Measurements from ENCODE around the gene EHBP1.

The EHBP1 gene

DNA sequence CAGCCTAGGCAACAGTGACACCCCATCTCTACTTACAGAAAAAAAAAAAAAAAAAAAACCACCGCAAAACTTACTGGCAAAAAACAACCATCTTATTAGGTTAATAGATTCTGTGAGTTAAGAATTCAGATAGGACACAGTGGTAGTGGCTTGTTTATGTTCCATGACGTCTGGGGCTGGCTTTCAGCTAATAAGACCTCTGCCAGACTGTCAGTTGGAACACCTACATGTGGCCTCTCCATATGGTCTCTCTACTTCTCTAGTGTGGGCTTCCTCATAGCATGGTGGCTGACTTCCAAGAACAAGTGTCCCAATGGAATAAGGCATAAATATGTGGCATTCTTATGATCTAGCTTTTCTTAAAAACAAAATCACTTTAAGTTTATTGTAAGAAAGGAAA, 251.1 kb downstream of the EHBP1 start:
- DNase-seq (ENCODE audit: low read depth in 2 of 2), result no peak

DNA sequence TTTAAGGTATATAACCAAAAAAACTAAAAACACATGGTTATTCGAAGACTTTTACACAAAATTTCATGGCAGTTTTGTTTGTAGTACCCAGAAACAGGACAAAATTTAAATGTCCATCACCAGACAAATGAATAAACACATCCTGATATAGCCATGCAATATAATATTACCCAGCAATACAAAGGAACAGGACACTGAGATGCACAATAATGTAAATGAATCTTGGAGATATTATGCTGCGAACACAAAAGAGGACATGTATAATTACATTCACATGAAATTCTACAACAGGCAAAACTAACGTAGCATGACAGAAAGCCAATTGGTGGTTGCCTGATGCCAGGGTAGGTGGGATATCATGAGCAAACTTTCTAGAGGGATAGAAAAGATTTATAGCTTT, 252.7 kb downstream of the EHBP1 start:
- DNase-seq (ENCODE audit: low read depth in 2 of 2), result no peak

GRCh38 chr2:62964050-62964449, 258.5 kb downstream of the EHBP1 start:
- DNase-seq (ENCODE audit: low read depth in 2 of 2), result no peak

DNA sequence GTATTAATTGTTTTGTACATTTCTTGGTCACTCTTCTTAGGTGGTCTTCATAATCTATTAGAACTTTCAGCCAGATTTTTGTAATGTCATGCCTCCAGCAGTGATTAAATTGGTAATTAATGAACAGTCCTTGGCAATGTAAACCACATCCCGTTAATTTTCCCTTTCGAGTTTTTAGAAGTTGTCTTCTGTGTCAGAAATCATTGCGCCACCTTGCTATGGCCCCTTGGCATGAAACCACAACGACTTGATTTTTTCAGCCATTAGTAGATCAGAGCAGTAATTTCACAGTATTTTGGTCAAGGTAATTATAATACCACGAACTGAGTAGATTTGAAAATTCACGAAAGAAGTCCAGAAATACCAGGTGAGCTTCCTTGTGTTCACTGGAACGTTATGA, 259.2 kb downstream of the EHBP1 start:
- DNase-seq (ENCODE audit: low read depth in 2 of 2), result no peak

DNA sequence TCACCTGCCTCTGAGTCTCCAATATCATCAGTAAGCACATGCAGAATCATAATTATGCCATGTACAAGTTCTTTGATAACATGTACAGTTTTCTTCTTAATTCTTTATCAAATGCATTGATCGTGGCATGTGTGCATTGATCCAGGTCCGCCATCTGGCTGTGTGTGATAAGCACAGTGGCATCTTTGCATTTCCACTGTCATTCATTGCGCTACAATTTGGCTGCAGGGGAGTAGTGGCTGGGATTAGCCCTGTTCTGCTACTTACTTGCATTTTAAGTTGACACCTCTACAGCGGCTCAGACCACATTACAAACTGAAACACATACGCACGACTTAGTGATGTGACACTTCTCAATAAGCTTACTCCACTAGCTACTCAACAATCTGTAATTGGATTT, 261.5 kb downstream of the EHBP1 start:
- no peak for DNase-seq (ENCODE audit: low read depth in 2 of 2)

DNA sequence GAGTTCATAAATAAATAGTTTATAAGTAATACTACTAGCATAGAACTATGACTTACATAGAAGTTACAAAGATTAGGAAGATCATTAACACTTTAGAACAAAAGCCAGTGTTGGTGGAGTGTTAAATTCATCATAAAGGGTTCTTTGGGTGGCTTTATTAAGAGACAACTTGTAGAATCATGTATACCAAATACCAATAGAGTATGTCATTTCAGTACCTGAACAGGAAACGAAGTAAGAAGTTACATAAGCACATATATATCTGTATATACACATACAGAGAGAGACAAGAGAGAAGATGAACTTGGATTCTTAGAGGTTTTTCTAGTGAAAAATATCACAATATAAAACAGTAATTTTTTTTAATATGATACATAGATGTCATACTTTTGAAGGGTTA, 262.7 kb downstream of the EHBP1 start:
- DNase-seq (ENCODE audit: low read depth in 2 of 2), result no peak

DNA sequence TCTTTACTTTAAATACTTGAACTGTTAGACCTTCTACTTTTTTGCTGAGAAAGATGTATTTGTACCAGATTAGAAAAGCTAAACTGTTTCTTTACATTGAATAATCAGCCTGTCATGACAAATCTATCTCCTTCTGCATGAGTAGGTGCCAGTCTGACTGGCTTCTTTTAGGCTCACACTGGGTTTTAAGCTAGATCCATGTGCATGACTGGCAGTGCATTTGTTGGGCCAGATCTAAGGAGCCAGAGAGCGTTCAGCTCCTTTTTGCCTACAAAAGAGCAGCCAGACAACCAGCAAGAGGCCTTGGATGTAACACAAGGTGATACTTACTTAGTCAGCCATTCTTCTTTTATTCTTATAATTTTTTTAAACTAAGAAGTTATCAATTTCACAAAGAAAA, 263.2 kb downstream of the EHBP1 start:
- DNase-seq (ENCODE audit: low read depth in 2 of 2), result no peak

DNA sequence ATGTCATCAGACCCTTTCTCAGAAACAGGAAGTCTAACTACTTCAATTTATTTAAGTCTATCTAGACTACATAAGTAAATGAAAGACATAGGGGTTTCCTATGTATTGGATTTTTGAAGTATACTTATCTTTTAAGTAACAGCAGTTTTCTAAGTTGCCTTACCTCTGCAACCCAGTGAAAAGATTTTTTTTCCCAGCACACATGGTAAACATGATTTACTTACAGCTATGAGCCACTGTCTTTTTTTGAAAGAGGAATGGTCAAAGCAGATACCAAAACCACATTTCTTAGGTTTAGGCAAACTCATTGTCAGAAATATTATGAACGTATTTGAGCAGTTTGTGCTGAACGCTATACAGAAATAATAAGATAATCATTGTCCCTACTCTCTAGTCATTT, 266.4 kb downstream of the EHBP1 start:
- DNase-seq (ENCODE audit: low read depth in 2 of 2), result no peak

DNA sequence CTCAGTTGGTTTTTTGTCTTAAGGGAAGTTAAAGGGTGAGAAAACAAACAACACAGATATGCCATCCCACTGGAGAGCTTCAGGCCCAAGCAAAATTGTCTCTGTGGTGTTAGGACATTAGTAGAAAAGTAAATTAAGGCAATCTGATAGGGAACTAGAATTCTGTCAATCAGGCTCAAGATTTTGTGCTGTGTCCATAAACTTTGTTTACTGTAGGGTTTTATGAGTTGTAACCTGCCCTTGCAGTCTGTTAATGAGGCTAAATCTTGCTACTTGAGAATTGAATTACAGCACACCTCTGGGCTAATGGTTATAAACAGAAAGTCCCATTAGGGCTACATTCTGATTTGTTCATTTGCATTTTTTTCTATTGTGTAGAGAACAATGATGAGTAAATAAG, 267.1 kb downstream of the EHBP1 start:
- no peak for DNase-seq (ENCODE audit: low read depth in 2 of 2)

DNA sequence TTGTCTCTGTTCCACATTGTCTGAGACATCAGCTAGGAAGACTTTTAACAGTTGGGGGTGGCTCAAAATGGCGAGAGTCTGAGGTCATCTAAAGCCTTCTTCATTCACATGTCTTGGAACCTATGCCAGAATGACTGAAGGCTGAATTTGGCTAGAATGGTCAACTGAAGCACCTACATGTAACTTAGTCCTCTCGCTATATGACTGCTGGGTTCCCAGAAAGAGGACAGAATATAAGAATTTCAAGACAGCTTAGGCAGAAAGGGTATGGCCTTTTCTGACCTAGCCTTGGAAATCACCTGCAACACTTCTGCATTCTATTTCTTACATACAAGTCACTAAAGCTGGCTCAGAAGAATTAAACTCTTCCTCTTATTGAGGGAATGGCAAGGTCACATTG, 269.5 kb downstream of the EHBP1 start:
- no peak for DNase-seq (ENCODE audit: low read depth in 2 of 2)

DNA sequence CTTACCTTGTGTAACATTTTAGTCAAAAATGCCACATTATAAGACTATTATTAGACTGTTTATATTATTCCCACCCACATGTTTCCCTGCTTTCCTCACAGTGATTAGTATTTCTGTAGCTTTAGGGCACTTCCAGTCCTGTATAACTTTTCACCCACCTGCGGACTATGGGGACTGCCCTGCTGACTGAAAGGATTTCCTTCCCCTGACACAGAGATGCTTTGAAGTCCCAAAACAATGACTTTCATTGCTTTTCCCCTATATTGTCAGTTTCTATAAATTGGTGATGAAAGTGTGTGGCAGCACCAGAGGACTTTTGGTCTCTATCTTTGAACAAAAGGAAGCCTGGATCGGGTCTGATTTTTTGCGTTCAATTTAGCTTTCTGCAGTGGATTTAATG, 286.1 kb downstream of the EHBP1 start:
- no peak for DNase-seq (ENCODE audit: low read depth in 2 of 2)

DNA sequence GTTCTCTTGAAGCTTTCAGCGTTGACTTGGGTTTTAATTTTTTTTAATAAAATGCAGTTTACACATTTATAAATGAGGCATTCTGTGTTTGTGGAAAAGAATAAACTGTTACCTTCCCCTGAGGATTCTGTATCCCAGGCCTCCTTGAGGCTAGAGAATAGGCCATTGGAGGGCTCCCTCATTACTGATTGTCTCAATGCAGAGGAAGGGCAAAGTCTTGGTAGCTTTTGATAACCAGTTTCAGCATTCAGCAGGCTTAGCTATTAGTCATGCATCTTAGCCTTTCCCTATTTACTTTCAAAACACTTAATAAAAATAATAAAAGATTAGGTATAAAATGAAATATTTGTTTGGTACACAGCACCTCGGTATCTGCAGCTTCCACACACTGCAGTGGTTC, 287.0 kb downstream of the EHBP1 start:
- DNase-seq (ENCODE audit: low read depth in 2 of 2), result no peak

GRCh38 chr2:62994206-62994605, 288.7 kb downstream of the EHBP1 start:
- DNase-seq (ENCODE audit: low read depth in 2 of 2), result no peak

DNA sequence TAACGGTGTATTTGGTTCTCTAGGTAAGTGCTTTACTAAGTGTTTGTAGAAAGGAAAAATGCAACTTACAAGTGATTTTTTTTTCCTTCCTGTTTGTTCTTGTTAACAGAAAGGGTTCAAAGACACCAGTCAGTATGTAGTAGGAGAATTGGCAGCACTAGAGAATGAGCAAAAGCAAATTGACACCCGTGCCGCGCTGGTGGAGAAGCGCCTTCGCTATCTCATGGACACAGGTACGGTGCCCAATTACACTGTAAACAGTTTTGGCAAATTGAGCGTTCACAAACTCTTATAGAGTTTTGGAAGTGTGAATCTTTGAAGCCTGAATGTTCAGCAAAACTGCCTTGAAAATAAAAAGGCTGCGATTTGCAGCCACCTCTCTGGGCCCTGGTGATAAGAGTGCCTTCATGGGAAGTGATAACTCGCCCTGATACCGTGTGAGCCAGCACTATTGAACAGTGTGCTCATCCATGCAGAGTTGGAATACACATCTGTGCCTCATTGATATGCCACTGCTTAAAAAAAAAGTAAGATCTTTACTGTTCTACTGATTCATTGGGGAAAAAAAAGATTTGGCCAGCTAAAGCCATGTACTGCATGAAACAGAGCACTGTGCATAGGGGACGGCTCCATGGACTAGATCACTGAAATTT, 291.1 kb downstream of the EHBP1 start:
- no peak for DNase-seq (ENCODE audit: low read depth in 2 of 2)

DNA sequence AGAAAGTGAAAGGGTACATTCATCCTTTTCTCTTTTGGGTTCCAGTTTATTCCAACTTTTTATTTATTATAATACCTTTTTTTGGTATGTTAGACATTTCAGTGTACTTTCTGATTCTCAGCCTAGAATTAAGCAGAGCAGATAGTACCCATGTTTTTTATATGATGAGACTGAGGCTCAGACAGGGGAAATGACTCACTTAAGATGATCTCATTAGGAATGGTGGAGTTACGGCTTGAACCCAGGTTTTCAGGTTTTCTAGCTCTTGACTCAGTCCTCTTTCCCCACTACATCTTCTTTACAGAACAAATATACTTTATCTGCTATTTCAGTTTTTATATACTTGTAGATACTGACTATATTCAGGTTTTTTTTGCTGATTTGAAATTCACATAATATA, 293.4 kb downstream of the EHBP1 start:
- DNase-seq (ENCODE audit: low read depth in 2 of 2), result no peak

- no peak for DNase-seq (ENCODE audit: low read depth in 2 of 2)
Measured at GRCh38 chr2:62999905-63000304, 294.4 kb downstream of the EHBP1 start.

DNA sequence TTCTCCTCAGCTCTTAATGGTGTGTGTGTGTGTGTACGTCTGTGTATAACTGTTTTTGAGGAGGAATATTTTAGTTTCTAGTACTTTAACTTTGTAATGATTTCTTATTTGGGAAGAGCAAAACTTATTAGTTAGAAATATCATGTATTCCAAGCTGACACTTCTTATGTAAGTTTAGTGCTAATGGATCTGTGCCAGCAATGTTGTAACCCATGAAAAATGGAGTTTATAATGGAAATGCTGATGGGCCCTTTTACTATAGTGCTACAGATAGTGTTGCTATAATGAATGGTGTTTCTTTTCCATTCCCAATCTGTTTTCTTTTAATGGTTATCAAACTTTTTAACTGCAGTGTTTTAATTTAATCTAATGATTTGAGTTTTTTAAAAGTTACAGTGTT, 295.3 kb downstream of the EHBP1 start:
- DNase-seq (ENCODE audit: low read depth in 2 of 2), result peak in 1 of 2 experiments; percentile 5

DNA sequence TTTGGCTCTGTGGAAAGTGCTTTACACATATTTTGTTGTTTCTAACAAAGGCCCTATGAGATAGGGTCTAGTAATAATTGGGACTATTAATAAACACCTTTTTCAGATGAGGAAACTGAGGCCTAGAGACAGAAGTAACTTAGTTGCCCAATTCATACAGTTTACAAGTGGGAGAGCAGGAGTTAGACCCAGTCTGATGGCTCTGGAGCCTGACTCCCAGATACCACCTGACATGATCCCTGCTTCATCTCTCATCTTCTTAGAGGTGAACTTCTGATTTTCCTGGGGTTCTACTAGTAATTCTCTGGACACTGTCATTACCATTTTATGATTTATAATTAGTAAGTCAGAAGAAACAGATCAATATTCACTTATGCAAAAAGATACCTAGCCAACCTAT, 296.1 kb downstream of the EHBP1 start:
- no peak for DNase-seq (ENCODE audit: low read depth in 2 of 2)

DNA sequence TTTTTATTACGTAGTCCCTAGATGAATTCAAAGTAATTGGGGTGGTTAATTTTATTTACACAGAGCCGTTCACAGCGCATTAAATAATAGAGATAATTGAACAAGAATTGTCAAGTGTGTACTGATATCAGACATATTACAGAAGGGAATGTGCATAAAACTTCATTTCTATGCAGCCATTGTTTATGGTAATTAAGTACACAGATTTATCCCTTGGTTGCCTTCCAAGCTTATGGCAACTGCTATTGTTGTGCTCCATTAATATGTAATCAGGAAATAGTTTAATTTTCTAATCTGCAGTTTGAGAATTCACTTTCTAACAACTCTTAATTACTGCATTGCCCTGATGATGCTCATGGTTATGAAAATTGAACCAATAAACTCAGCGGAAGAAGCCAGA, 297.8 kb downstream of the EHBP1 start:
- no peak for DNase-seq (ENCODE audit: low read depth in 2 of 2)

- DNase-seq (ENCODE audit: low read depth in 2 of 2), result no peak
Measured at GRCh38 chr2:63007813-63008458, 302.4 kb downstream of the EHBP1 start.

DNA sequence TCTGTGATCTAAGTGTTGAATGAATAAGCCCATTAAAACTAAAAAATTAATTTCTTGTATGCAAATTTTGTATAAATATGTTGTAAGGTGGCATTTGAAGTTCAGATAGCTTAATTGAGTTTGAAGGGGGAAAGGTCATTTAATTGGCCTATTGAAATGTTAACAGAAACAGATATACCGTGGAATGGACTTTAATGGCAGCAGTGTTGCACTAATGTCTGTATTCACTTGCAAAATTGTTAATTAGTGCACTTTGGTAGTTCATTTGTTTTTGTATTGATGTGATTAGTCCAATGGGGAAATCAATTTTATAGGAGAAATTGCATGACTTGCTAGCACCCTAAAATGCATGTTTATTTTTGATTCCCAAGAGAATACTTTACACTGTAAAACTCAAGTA, 303.3 kb downstream of the EHBP1 start:
- DNase-seq (ENCODE audit: low read depth in 2 of 2), result no peak

DNA sequence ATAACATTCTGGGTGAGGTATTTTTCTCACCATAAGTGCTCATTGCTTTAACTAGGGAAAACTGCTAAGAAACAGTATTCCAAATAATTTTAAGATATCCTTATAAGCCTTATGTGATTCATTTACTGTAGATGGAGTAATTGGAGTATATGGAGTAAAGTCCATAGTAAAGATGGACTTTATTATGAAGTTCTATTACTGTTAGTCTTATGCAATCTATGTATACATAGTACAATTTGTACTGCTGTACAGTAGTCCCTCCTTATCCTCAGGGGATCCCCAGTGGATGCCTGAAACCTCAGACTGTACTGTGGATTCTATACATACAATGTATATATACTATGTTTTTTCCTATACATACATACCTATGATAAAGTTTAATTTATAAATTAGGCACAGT, 304.0 kb downstream of the EHBP1 start:
- no peak for DNase-seq (ENCODE audit: low read depth in 2 of 2)

DNA sequence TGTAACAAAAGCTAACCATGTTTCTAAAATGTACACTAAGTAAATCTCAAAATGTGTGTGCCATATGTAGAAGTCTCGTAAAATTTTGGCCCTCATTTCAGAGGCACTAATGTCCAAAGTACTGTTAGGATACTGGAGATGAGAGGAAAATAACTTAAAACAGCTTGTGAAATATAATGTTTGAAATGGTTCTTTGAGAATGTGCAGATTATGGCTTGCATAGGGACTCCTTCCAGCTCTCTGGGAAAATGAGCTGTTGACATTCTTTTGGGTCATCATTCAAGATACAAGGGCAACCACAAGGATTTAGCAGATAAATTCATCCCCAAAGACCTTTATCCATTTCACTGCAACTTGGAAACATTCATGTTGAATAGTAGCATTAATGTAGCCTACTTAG, 307.0 kb downstream of the EHBP1 start:
- peak; percentile 70 to 74 for DNase-seq (ENCODE audit: low read depth in 2 of 2)

GRCh38 chr2:63013438-63013837, 307.9 kb downstream of the EHBP1 start:
- no peak for DNase-seq (ENCODE audit: low read depth in 2 of 2)

Data from fibroblast of skin of left biceps (primary cell).